HL-60 (cell line): ENCODE measurements around the gene ASIC3.

ENCODE experiments used
- DNase-seq, 2 experiments: peaks; one replicate each; pipeline ENCODE4 v3.0.0-alpha.2; 2010 to 2020; ENCODE audit warnings: low read depth in 1 of 2, low spot score in 1 of 2
- H3K27ac ChIP-seq: fragments of 250-450 bp; sonication (Bioruptor Pico); replicated peaks from 2 replicates; pipeline ENCODE4 v1.5.1; 2020; ENCODE audit warnings: mild to moderate bottlenecking, moderate library complexity
- H3K27me3 ChIP-seq: fragments of 250-450 bp; sonication (Bioruptor Pico); 2 replicates; pipeline ENCODE4 v1.5.1; 2021; ENCODE audit warnings: mild to moderate bottlenecking, moderate library complexity; ENCODE audit not compliant: insufficient read depth, poor library complexity, severe bottlenecking
- H3K4me3 ChIP-seq: replicated peaks from 2 replicates; pipeline ENCODE4 v1.5.1; 2011; ENCODE audit warnings: mild to moderate bottlenecking, control low read depth, low read length; ENCODE audit not compliant: insufficient read depth
- CTCF ChIP-seq: IDR thresholded peaks from one replicate; pipeline ENCODE4 v1.5.1; 2011; ENCODE audit warnings: low read length, control low read depth, inconsistent platforms; ENCODE audit not compliant: insufficient read depth
- GABPA ChIP-seq: IDR thresholded peaks from 2 replicates; pipeline ENCODE4 v1.6.1; 2012; ENCODE audit warnings: low read depth
- POLR2AphosphoS5 ChIP-seq: IDR thresholded peaks from 2 replicates; pipeline ENCODE4 v1.6.1; 2012; ENCODE audit warnings: low read depth
- SPI1 ChIP-seq: IDR thresholded peaks from 2 replicates; pipeline ENCODE4 v1.6.1; 2012; ENCODE audit warnings: low read depth, mild to moderate bottlenecking, borderline replicate concordance
- long read RNA-seq: library from polyadenylated mRNA; unstranded; transcript quantifications from one replicate; pipeline ENCODE4 v2.0.0, GENCODE V29; 2020
- TF ChIP-seq, protein P1 (sequence below): IDR thresholded peaks from 2 replicates; pipeline ENCODE4 v1.6.1; 2012; ENCODE audit warnings: low read depth; ENCODE audit not compliant: insufficient replicate concordance

Gene ASIC3
- long read RNA-seq, partial matches to known transcripts, result 3 of 4 reads
- long read RNA-seq, other reads (novel, unspliced or antisense), result 1 of 4 reads

GRCh38 chr7:151047976-151048815 lies at the start of gene ASIC3:
ASIC3 (plus strand) TSS chr7:151048531; CDS start chr7:151048886, 355 bp downstream.
- DNase-seq, result no peak
- TF ChIP-seq CTCF (no peak), POLR2AphosphoS5 (no peak), GABPA (no peak), SPI1 (no peak)
- TF ChIP-seq, protein P1, sequence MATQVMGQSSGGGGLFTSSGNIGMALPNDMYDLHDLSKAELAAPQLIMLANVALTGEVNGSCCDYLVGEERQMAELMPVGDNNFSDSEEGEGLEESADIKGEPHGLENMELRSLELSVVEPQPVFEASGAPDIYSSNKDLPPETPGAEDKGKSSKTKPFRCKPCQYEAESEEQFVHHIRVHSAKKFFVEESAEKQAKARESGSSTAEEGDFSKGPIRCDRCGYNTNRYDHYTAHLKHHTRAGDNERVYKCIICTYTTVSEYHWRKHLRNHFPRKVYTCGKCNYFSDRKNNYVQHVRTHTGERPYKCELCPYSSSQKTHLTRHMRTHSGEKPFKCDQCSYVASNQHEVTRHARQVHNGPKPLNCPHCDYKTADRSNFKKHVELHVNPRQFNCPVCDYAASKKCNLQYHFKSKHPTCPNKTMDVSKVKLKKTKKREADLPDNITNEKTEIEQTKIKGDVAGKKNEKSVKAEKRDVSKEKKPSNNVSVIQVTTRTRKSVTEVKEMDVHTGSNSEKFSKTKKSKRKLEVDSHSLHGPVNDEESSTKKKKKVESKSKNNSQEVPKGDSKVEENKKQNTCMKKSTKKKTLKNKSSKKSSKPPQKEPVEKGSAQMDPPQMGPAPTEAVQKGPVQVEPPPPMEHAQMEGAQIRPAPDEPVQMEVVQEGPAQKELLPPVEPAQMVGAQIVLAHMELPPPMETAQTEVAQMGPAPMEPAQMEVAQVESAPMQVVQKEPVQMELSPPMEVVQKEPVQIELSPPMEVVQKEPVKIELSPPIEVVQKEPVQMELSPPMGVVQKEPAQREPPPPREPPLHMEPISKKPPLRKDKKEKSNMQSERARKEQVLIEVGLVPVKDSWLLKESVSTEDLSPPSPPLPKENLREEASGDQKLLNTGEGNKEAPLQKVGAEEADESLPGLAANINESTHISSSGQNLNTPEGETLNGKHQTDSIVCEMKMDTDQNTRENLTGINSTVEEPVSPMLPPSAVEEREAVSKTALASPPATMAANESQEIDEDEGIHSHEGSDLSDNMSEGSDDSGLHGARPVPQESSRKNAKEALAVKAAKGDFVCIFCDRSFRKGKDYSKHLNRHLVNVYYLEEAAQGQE, result no peak
- no peak within 1 kb of the TSS for H3K27ac ChIP-seq
- H3K27me3 ChIP-seq, result no peaks in the 10 kb centered on the region
- H3K4me3 ChIP-seq, result no peak within 1 kb of the TSS

- no peak overlapping the region for H3K27ac ChIP-seq
- H3K27me3 ChIP-seq, result no peaks in the 10 kb centered on the region
- TF ChIP-seq POLR2AphosphoS5, result no peak
- TF ChIP-seq, protein P1, result no peak
- no peak for TF ChIP-seq CTCF
- no peak for TF ChIP-seq SPI1
- no peak for TF ChIP-seq GABPA
- no peak overlapping the region for H3K4me3 ChIP-seq
- no peak for DNase-seq
Observed at GRCh38 chr7:150999001-150999400, 49.3 kb upstream of the ASIC3 start.

- Histone ChIP-seq H3K27me3 (no peaks in the 10 kb centered on the region), H3K4me3 (no peak overlapping the region), H3K27ac (no peak overlapping the region)
- no peak for DNase-seq
- TF ChIP-seq POLR2AphosphoS5, result no peak
- TF ChIP-seq CTCF, result no peak
- no peak for TF ChIP-seq SPI1
- TF ChIP-seq GABPA, result no peak
- TF ChIP-seq, protein P1, result no peak
Observed at GRCh38 chr7:150999497-151000230, 48.7 kb upstream of the ASIC3 start.
